HG03432 (cell line): Measurements from ENCODE around the gene ANKRD12.
"Not testable (repeated sequence)": the region's sequence is repeated elsewhere in the genome, so short reads cannot be mapped to it uniquely, and the experiment has no call there.

ENCODE experiments used
- ATAC-seq: cut with Tn5 transposase; IDR thresholded peaks from one replicate; pipeline ENCODE4 v1.9.1; 2021; ENCODE audit warnings: mild to moderate bottlenecking, moderate library complexity; ENCODE audit not compliant: unreplicated experiment

The ANKRD12 gene

GRCh38 chr18:9223356-9223755 is 86.8 kb downstream of the ANKRD12 start:
- no peak for ATAC-seq

DNA sequence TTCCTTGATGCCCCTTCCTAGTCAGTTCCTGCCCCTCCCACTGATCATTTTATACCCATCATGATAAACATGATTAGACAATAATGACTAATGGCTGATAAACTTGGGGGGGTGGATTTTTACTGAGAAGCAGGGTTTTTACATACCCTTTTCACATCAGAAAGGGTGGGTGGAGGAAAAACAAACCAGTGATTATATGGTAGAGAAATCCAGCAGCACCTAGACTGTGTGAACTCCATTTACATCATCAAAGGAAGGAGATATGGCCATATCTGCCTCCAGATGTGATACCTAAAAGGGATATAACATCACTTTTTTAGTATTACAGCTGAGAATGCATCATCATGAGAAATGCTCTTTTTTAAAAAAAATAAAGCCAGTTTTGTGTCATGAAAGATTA is 89.9 kb downstream of the ANKRD12 start:
- no peak for ATAC-seq

DNA sequence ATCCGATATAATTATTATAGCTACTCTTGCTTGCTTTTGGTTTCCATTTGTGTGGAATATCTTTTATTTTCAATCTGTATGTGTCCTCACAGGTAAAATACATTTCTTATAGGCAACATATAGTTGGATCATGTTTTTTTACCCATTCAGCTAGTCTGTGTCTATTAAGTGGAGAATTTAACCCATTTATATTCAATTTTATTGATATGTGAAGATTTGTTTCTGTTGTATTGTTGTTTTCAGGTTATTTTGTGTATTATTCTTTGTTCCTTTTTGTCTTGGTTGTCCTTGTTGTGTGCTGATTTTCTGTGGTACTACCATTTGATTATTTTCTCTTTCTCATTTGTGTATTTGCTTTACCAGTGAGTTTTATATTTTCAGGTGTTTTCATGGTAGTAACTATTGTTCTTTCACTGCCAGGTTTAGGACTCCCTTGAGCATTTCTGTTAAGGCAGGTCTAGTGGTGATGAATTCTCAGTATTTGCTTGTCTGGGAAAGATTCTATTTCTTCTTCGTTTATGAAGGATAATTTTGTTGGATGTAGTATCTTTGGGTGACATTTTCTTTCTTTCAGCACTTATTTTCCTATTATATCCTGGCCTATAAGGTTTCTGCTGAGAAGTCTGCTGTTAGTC is 95.4 kb downstream of the ANKRD12 start:
- no peak for ATAC-seq

- ATAC-seq, result no peak
Measured at GRCh38 chr18:9232977-9233376, 96.4 kb downstream of the ANKRD12 start.

GRCh38 chr18:9233771-9234440 is 97.3 kb downstream of the ANKRD12 start:
- no peak for ATAC-seq

DNA sequence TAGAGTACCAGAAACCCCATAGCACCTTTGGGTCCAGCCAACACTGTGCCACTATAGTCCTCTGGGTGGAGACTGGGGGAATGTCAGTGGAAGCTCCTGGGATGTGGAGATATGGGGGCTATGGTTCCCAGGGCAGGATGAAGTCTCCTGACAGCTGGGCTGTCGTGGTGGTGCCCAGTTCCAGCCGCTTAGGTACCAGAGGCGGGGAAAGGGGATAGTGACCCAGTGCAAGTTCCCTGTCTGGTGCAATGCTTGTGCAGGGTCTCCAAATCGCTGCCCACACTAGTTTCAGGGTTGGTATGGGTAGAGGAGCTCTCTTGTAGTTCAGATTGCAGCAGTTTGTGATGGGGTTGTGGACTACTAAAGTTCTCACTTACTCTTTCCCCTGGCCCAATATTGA is 97.9 kb downstream of the ANKRD12 start:
- no peak for ATAC-seq

GRCh38 chr18:9237981-9238380 is 101.4 kb downstream of the ANKRD12 start:
- ATAC-seq, result no peak

GRCh38 chr18:9239720-9240119 is 103.1 kb downstream of the ANKRD12 start:
- ATAC-seq, result no peak

GRCh38 chr18:9240270-9240669 is 103.7 kb downstream of the ANKRD12 start:
- ATAC-seq, result no peak

- no peak for ATAC-seq
Measured at GRCh38 chr18:9243029-9243428, 106.4 kb downstream of the ANKRD12 start.

DNA sequence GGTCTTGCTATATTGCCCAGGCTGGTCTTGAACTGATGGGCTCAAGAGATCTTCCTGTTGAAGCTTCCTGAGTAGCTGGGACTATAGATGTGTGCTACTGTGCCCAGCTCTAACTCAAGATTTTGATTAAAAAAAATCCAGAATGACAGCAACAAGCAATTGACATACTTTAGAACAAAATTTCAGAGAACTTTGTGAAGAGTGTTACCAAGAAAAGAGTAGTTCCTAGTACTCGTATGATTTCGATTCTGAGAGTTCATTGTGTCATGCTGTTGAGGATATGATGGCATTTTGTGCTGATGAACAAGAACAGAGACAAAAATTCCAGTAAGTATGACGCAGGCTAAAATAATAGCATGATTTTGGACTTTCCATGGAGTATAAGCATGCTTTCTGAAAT is 107.8 kb downstream of the ANKRD12 start:
- ATAC-seq, result no peak

DNA sequence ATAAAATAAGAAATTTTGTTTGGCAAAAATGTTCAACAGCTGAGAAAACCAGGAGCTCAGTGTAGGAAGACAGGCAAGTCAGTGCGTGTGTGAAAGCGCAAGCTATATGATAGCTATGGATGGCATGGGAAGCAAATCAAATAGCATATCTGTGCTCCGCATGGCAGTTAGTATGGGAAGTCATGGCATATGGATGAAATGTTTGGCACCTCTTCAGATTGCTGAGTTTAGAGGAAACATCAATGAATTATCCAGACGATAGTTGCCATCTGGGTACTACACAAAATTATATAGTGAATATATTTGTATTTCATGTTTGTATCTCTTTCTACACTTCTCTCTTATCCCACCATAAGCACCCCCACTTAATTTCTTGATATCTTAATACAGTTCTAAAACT is 112.1 kb downstream of the ANKRD12 start:
- no peak for ATAC-seq

GRCh38 chr18:9249254-9249653 is 112.7 kb downstream of the ANKRD12 start:
- no peak for ATAC-seq

GRCh38 chr18:9259173-9259572 is 122.6 kb downstream of the ANKRD12 start:
- ATAC-seq, result no peak

GRCh38 chr18:9260388-9261380 is 124.1 kb downstream of the ANKRD12 start:
- ATAC-seq, result no peak

DNA sequence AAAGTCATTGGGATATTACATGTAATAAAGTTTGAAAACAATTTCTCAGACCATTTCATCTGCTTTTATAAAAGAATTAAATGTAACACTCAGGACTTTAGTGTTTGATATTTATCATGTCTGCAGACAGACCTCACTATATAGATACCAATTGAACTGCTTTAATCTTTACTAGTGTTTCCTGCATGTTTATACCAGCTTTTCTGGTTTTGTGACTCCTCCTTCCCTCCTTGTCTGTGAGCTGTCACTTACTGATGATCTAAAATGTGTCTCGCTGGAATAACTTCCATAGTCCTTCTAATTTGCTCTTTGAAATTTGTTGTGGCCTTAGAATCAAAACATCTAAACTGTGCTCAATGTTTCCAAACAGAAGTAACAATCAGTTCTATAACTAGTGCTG is 126.7 kb downstream of the ANKRD12 start:
- ATAC-seq, result no peak

DNA sequence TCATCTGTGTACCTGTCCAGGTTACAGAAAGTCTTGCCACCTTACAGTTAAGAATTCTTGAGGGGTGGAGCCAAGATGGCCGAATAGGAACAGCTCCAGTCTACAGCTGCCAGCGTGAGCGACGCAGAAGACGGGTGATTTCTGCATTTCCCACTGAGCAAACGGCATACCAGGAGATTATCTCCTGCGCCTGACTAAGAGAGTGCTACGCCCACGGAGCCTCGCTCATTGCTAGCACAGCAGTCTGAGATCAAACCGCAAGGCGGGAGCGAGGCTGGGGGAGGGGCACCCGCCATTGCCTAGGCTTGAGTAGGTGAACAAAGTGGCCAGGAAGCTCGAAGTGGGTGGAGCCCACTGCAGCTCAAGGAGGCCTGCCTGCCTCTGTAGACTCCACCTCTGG is 128.2 kb downstream of the ANKRD12 start:
- ATAC-seq, result not testable (repeated sequence)

DNA sequence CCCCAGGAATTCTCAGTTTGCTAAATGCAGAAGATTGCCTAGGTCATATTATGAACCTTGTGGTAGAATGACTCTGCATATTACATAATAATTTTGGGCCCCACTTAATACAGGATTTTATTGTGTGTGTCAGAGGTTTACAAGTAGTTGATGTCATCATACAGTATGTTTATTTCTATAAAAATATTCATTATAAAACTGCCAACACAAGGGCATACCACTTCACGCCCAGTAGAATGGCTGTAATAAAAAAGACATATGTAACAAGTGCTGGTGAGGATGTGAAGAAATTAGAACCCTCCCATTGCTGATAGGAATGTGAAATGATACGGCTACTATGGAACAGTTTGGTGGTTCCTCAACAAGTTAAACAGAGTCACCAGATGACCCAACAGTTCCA is 136.6 kb downstream of the ANKRD12 start:
- ATAC-seq, result no peak

DNA sequence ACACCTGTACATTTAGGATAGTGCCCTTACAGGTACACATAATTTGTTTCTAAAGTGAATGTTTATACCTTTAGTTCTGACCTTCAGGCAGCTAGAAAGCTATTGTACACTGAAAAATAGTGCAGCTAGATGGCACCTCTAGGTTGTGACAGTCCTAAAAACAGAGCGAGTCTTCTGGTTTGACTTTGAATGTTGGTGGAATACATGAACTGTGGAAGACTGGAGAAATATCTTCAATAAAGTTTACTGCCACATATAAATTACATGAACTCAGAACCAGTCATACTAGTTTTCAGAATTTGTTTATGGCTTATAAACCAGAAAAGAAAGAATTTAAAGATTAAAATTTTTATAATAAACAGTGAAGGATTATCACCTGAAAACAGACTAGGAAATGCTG is 139.3 kb downstream of the ANKRD12 start:
- no peak for ATAC-seq

GRCh38 chr18:9278028-9278427 is 141.4 kb downstream of the ANKRD12 start:
- ATAC-seq, result no peak

DNA sequence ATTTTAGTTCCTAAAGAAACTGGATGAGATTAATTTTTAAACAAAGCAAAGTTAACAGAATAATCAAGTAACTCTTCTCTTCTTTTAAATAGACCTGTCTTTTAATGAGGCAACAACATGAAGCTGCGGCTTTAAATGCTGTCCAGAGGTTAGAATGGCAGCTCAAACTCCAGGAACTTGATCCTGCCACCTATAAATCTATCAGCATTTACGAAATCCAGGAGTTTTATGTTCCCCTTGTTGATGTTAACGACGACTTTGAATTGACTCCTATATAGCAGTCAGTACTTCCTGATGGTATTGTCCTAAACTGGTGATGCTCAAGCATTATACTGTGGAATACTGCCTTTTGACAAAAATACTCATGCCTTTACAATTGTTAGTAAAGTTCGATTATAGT is 144.3 kb downstream of the ANKRD12 start:
- no peak for ATAC-seq

DNA sequence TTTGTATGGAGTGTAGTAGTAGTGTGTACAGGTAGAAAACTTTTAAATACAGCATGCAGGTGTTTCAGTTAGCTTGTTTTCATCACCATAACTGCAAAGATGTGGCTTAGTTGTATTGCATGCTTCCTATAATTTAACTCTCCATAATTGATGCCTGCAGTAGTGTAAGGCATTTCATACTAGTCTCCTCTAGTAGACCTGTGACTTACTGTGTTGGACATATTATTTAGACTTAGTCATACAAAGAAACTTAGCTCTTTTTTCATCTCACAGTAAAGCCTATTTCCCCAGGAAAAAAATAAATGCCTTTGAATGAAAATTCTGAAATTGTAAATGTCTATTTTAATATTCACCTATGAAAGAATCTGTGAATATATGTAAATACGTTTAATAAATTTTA is 145.2 kb downstream of the ANKRD12 start:
- no peak for ATAC-seq
